Coronary artery (tissue), 2 donors: ENCODE results near the gene TSPAN32.

Experiments used
- DNase-seq: peaks from one replicate; pipeline ENCODE4 v3.0.0-alpha.2; 2017; ENCODE audit warnings: low spot score
- H3K27ac ChIP-seq, 2 donors: fragments of 200-600 bp; sonication (generic); one replicate each; pipeline ENCODE4 v1.5.1; 2016 to 2019
- H3K4me3 ChIP-seq: fragments of 200-600 bp; sonication (generic); 2 replicates; pipeline ENCODE4 v1.5.1; 2016; ENCODE audit warnings: mild to moderate bottlenecking, moderate library complexity
- TF ChIP-seq, protein P1 (sequence below): fragments of 200-600 bp; sonication (generic); IDR thresholded peaks from one replicate; pipeline ENCODE4 v1.5.1; 2019; ENCODE audit warnings: antibody characterized with exemption

The TSPAN32 gene

DNA sequence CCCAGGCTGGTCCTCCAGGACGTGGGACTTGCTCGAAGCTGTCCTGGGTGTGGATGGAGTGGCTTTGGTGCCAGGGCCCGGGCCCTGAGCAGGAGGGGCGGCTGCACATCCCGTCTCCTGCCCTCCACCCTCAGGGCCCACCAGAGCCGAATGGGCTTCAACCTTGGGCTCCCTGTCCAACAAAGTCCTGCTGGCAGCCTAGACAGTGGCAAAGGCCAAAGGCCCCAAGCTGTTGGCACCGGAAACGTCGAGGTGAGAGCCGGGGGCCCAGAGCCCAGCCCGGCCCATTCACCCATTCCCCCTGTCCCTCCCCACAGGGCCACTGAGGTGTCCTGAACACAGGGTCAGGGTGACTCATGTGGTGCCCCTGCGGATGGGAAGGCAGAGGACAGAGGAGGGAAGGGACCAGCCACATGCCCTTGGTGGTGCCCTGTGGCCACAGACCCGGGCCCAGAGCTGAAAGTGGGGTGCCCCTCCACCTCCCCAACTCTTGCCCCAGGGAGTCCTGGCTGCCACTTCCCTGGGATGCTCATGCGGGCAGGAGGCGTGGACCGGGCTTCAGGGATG is 9.1 kb downstream of the TSPAN32 start:
- Histone ChIP-seq H3K27ac (peak overlapping the region in 1 of 2 donors; percentile 86), H3K4me3 (no peak overlapping the region)
- peak; percentile 68 for DNase-seq
- TF ChIP-seq, protein P1, sequence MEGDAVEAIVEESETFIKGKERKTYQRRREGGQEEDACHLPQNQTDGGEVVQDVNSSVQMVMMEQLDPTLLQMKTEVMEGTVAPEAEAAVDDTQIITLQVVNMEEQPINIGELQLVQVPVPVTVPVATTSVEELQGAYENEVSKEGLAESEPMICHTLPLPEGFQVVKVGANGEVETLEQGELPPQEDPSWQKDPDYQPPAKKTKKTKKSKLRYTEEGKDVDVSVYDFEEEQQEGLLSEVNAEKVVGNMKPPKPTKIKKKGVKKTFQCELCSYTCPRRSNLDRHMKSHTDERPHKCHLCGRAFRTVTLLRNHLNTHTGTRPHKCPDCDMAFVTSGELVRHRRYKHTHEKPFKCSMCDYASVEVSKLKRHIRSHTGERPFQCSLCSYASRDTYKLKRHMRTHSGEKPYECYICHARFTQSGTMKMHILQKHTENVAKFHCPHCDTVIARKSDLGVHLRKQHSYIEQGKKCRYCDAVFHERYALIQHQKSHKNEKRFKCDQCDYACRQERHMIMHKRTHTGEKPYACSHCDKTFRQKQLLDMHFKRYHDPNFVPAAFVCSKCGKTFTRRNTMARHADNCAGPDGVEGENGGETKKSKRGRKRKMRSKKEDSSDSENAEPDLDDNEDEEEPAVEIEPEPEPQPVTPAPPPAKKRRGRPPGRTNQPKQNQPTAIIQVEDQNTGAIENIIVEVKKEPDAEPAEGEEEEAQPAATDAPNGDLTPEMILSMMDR: no peak

DNA sequence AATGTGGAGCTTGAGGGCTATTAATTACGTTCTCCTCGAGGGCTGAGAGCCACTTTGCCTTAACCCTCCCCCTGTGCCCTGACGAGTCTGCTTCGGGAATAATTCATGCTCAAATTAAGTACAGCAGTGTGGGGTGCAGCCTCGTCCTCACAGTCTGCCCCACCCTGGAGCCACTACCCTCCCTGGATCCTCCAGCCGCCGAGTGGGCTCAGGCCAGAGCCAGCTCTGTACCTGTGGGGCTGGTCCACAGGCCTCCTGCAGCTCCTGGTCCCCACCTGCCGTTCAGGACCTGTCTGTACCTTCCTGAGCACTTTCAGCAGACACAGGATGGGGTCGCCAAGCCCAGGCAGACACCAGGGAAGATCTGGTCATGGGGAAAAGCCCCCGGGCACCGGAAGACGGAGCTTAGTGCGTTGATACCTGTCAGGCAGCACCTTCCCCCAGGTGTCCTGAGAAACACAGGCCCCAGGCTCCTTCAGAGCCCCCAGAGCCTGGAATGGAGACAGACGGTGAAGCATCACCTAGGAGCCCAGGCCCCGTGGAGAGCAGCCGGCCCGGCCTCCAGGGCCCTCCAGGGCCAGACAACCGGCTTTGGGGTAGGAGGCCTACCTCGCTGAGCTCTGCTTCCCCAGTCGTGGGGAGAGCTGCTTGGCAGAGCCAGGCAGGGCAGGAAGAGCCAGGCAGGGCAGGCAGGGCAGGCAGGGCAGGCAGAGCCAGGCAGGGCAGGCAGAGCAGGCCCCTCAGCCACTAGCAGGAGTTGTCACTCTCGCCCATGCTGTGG is 9.7 kb downstream of the TSPAN32 start:
- no peak overlapping the region for H3K4me3 ChIP-seq
- no peak for DNase-seq
- H3K27ac ChIP-seq: peak overlapping the region; percentile 74 to 86
- TF ChIP-seq, protein P1: no peak

DNA sequence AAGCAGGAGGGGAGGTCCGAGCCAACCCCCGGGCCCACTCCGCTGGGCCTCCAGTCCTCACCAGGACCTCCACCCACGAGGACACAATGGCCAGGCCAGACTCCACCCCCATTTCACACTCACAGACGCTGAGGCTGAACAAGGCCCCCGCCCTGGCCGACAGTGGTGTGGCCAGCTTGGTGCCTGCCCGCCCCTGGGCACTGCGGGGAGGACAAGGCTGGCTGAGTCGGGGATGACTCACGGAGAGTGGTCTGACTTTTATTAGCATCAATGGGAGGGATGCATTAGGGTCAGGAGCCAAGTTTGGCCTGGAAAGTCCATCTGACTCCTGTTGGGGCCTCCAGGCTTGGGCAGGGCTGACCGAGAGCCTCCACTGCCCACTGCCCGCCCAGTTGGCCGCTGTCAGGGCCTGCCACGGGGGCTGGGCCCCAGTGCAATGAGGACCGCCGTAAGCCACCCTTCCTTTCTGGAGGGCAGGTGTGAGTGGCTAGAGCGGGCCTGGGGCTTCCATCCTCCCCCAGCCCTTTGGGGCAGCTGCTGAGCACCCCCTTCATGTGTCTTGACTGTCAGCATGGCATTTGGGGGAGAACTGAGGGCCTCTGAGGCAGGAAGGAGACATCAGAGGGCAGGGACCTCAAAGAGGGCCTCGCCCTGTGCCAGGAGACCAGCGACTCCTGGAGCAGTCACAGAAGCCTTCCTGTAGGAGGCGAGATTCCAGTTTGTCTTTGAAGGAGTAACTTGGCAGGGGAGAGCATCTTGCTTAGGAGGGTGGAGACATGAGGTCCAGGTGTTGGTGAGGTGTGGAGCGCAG is 10.6 kb downstream of the TSPAN32 start:
- Histone ChIP-seq H3K27ac (peak overlapping the region; percentile 74 to 86), H3K4me3 (no peak overlapping the region)
- peak; percentile 81 for DNase-seq
- TF ChIP-seq, protein P1: no peak

DNA sequence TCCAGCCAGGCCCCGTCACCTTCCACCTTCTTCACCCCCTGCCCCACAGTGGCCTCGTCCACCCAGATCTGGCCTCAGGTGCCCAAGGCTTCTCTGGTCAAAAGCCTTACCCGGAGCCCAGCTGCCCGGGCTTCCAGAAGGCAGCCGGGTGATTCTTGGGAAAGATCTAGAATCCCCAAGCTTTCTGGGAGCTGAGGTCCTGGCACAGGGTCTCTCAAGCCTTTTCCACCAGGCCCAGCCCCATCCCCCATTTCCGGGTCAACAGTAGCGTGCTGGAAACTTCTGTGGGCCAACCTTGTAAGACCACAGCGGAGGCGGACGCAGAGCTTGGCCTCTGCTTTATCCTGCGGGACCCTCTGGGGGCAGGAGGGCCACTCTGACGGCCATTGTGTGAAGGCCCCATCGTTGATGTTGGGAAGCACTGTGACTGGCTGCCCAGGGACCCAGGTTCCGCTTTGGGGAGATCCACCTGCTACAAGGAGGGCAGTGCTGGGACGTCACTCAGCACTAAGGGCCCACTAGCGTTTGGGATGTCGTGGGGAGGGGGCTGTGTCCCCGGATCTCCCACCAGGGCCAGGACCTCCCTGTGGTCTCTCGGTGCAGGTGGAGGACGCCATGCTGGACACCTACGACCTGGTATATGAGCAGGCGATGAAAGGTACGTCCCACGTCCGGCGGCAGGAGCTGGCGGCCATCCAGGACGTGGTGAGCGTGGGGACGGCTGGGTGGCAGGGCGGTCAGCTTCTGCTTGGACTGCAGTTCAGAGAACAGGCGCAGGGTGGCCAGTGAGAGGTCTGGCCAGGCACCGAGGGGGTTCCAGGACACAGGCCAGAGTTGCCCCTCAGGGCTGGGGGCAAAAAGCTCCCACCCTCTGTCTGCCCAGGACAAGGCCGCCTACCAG is 11.5 kb downstream of the TSPAN32 start:
- peak overlapping the region; percentile 74 to 86 for H3K27ac ChIP-seq
- TF ChIP-seq, protein P1: no peak
- no peak for DNase-seq
- no peak overlapping the region for H3K4me3 ChIP-seq

DNA sequence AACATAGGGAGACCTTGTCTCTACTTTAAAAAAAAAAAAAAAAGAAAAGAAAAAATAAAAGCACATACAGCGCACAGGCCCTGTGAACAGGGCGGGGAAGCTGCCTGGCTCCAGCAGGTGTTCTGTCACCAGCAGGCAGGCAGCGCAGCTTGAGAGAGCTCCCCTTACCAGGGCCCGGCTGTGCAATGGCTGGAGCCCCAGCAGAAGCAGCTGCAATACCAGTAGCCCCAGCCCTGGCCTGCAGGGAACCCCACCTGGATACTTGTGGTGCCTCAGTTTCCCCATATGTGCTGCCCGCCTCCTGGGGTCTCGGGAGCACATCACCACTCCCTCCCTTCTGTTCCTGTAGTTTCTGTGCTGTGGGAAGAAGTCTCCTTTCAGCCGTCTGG is 12.3 kb downstream of the TSPAN32 start:
- TF ChIP-seq, protein P1: no peak
- Histone ChIP-seq H3K4me3 (peak overlapping the region; percentile 47), H3K27ac (peak overlapping the region; percentile 78 to 91)
- DNase-seq: no peak
